SK-N-SH (cell line): ENCODE results near the gene GRM7. TPM values are rescaled to one million over a fixed set of nuclear protein-coding genes. Genes with fewer than 3 reads are reported as not detected.
A peak's percentile ranks its signal among the peaks of the same experiment; 100 is the strongest.

ENCODE experiments used
- CTCF ChIA-PET: fragments of 300-600, 350-600 bp; formaldehyde crosslinking; extraction: SDS; loops from one replicate; lab custom pipeline; 2021; lab: Yijun Ruan, JAX
- POLR2A ChIA-PET: fragments of 350-600 bp; sonication (Branson Sonifier 250); formaldehyde crosslinking; extraction: SDS; loops from one replicate; lab custom pipeline; 2020; ENCODE audit warnings: antibody characterized with exemption, inconsistent platforms; lab: Yijun Ruan, JAX
- DNase-seq: peaks from one replicate; pipeline ENCODE4 v3.0.0; 2012
- H2AFZ ChIP-seq: fragments of 200-600 bp; sonication (generic); 2 replicates; pipeline ENCODE4 v1.8.1; 2016; ENCODE audit warnings: antibody characterized with exemption, mild to moderate bottlenecking, low read depth
- H3F3A ChIP-seq: fragments of 200-600 bp; sonication (generic); replicated peaks from 2 replicates; pipeline ENCODE3; 2016; ENCODE audit warnings: antibody characterized with exemption, mild to moderate bottlenecking; ENCODE audit not compliant: insufficient read depth
- H3K27ac ChIP-seq, 2 experiments: fragments of 200-500 bp in 1 of 2; fragments of 200-600 bp in 1 of 2; sonication (Bioruptor generic) in 1 of 2; sonication (generic), shearing (Covaris generic) in 1 of 2; 2 replicates each; pipeline versions ENCODE4 v1.5.1 to v1.6.1; 2014 to 2016; ENCODE audit warnings: low read depth in 2 of 2, inconsistent platforms in 1 of 2, low read length in 1 of 2, mild to moderate bottlenecking in 1 of 2, mixed read lengths in 1 of 2
- H3K27me3 ChIP-seq: fragments of 200-600 bp; sonication (generic), shearing (Covaris generic); 2 replicates; pipeline ENCODE4 v1.6.1; 2016; ENCODE audit warnings: mixed run types; ENCODE audit not compliant: insufficient read depth
- H3K36me3 ChIP-seq, 2 experiments: fragments of 200-500 bp in 1 of 2; fragments of 200-600 bp in 1 of 2; sonication (Bioruptor generic) in 1 of 2; sonication (generic) in 1 of 2; replicated peaks in 1 of 2; 2 replicates each; pipeline versions ENCODE3 to v1.5.1; 2014 to 2016; ENCODE audit warnings: low read length in 1 of 2, mild to moderate bottlenecking in 1 of 2; ENCODE audit not compliant: insufficient read depth in 2 of 2, control insufficient read depth in 1 of 2
- H3K4me1 ChIP-seq, 2 experiments: fragments of 200-500 bp in 1 of 2; fragments of 200-600 bp in 1 of 2; sonication (Bioruptor generic) in 1 of 2; sonication (generic), shearing (Covaris generic) in 1 of 2; 2 replicates each; pipeline versions ENCODE4 v1.5.1 to v1.6.1; 2014 to 2016; ENCODE audit warnings: low read depth in 1 of 2, low read length in 1 of 2, mixed run types in 1 of 2; ENCODE audit not compliant: insufficient read depth in 2 of 2, control insufficient read depth in 1 of 2
- H3K4me2 ChIP-seq: fragments of 200-600 bp; sonication (generic), shearing (Covaris generic); 2 replicates; pipeline ENCODE4 v1.6.1; 2017; ENCODE audit warnings: mixed run types
- H3K4me3 ChIP-seq, 2 experiments: fragments of 200-500 bp in 1 of 2; fragments of 200-600 bp in 1 of 2; sonication (Bioruptor generic) in 1 of 2; sonication (generic), shearing (Covaris generic) in 1 of 2; 2 replicates each; pipeline versions ENCODE4 v1.5.1 to v1.8.1; 2014 to 2016; ENCODE audit warnings: low read depth in 2 of 2, inconsistent platforms in 1 of 2, low read length in 1 of 2, mild to moderate bottlenecking in 1 of 2, mixed read lengths in 1 of 2, moderate library complexity in 1 of 2
- H3K79me2 ChIP-seq: fragments of 200-600 bp; sonication (generic); 2 replicates; pipeline ENCODE4 v1.8.1; 2017; ENCODE audit warnings: mild to moderate bottlenecking; ENCODE audit not compliant: insufficient read depth
- H3K9ac ChIP-seq: fragments of 200-600 bp; sonication (generic); 2 replicates; pipeline ENCODE4 v1.6.1; 2017; ENCODE audit warnings: mixed run types
- H3K9me2 ChIP-seq: fragments of 200-600 bp; sonication (generic); 2 replicates; pipeline ENCODE4 v1.6.1; 2017; ENCODE audit warnings: mixed run types
- H3K9me3 ChIP-seq: fragments of 200-600 bp; sonication (generic); 2 replicates; pipeline ENCODE4 v1.6.1; 2017; ENCODE audit warnings: mixed run types, mild to moderate bottlenecking, moderate library complexity
- H4K20me1 ChIP-seq: fragments of 200-600 bp; sonication (generic); 2 replicates; pipeline ENCODE4 v1.6.1; 2017; ENCODE audit warnings: mild to moderate bottlenecking, mixed run types; ENCODE audit not compliant: insufficient read depth
- CHD2 ChIP-seq: fragments of 150-350 bp; IDR thresholded peaks from 2 replicates; pipeline ENCODE4 v1.6.1; 2018; ENCODE audit warnings: low read length; ENCODE audit not compliant: partially characterized antibody
- EP300 ChIP-seq, 2 experiments: IDR thresholded peaks; 2 replicates each; pipeline versions ENCODE4 v1.4.0 to v1.6.1; 2012; ENCODE audit warnings: borderline replicate concordance in 1 of 2, low read depth in 1 of 2, low read length in 1 of 2
- FOXJ3 ChIP-seq: sonication (generic); formaldehyde crosslinking; IDR thresholded peaks from 2 replicates; pipeline ENCODE4 v1.5.1; 2020; ENCODE audit warnings: mild to moderate bottlenecking, missing genetic modification reagents
- JUND ChIP-seq: IDR thresholded peaks from 2 replicates; pipeline ENCODE4 v1.4.0; 2012
- MXI1 ChIP-seq: IDR thresholded peaks from 2 replicates; pipeline ENCODE4 v1.6.1; 2012; ENCODE audit warnings: mild to moderate bottlenecking, low read depth, low read length, improper control_type of control experiment
- NFIC ChIP-seq: IDR thresholded peaks from 2 replicates; pipeline ENCODE4 v1.4.0; 2012; ENCODE audit warnings: borderline replicate concordance
- POLR2AphosphoS5 ChIP-seq: IDR thresholded peaks from 2 replicates; pipeline ENCODE4 v1.6.1; 2012; ENCODE audit warnings: low read depth, low read length
- RAD21 ChIP-seq: IDR thresholded peaks from 2 replicates; pipeline ENCODE4 v1.6.1; 2012; ENCODE audit warnings: mild to moderate bottlenecking, low read length
- RCOR1 ChIP-seq: fragments of 150-350 bp; IDR thresholded peaks from 2 replicates; pipeline ENCODE4 v1.6.1; 2017; ENCODE audit warnings: antibody characterized with exemption, low read length
- RFX5 ChIP-seq: IDR thresholded peaks from 2 replicates; pipeline ENCODE4 v1.6.1; 2012; ENCODE audit warnings: mild to moderate bottlenecking, improper control_type of control experiment, low read length
- RXRA ChIP-seq: IDR thresholded peaks from 2 replicates; pipeline ENCODE4 v1.4.0; 2012; ENCODE audit warnings: low read depth, mild to moderate bottlenecking, borderline replicate concordance
- WGBS: methylation state at CpG from one replicate; pipeline ENCODE4 v1.1.6; 2017; ENCODE audit warnings: low lambda C conversion rate; 5-methylcytosine and 5-hydroxymethylcytosine counted together
- polyA plus RNA-seq, 3 experiments: library from polyadenylated mRNA; depleted of rRNA; stranded (reverse); fragments of >200 nt; gene quantifications; 2 replicates each; pipeline ENCODE4 v1.2.3, GENCODE V29; 2012
- TF ChIP-seq, protein P1 (sequence below): IDR thresholded peaks from 2 replicates; pipeline ENCODE4; 2012
- TF ChIP-seq, protein P2 (sequence below): fragments of 200-600 bp; sonication (generic); IDR thresholded peaks from 2 replicates; pipeline ENCODE4 v1.6.1; 2017; ENCODE audit warnings: antibody characterized with exemption, mild to moderate bottlenecking, moderate library complexity
- TF ChIP-seq, protein P3 (sequence below): IDR thresholded peaks from 2 replicates; pipeline ENCODE4 v1.4.0; 2012; ENCODE audit warnings: low read depth, borderline replicate concordance
- TF ChIP-seq, protein P4 (sequence below): IDR thresholded peaks from 2 replicates; pipeline ENCODE4 v1.4.0; 2012; ENCODE audit warnings: low read depth
- TF ChIP-seq, protein P5 (sequence below): fragments of 150-350 bp; IDR thresholded peaks from 2 replicates; pipeline ENCODE4 v1.6.1; 2016; ENCODE audit warnings: mild to moderate bottlenecking, low read depth, low read length
- TF ChIP-seq, protein P6 (sequence below): IDR thresholded peaks from 2 replicates; pipeline ENCODE4 v1.4.0; 2012; ENCODE audit warnings: low read depth, borderline replicate concordance

GRM7 gene
- polyA plus RNA-seq, 1 of the 3 experiments (the other 2 are of a cell fraction): 0.03 TPM

DNA sequence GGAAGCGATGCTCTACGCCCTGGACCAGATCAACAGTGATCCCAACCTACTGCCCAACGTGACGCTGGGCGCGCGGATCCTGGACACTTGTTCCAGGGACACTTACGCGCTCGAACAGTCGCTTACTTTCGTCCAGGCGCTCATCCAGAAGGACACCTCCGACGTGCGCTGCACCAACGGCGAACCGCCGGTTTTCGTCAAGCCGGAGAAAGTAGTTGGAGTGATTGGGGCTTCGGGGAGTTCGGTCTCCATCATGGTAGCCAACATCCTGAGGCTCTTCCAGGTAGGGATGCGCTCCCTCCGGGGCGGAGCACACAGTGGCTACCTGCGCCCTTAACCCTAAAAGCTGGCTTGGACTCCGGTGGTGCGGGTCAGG, 698 bp downstream of the GRM7 start (continued):
- TF ChIP-seq CHD2: no peak
- TF ChIP-seq, protein P1, sequence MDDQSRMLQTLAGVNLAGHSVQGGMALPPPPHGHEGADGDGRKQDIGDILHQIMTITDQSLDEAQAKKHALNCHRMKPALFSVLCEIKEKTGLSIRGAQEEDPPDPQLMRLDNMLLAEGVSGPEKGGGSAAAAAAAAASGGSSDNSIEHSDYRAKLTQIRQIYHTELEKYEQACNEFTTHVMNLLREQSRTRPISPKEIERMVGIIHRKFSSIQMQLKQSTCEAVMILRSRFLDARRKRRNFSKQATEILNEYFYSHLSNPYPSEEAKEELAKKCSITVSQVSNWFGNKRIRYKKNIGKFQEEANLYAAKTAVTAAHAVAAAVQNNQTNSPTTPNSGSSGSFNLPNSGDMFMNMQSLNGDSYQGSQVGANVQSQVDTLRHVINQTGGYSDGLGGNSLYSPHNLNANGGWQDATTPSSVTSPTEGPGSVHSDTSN: no peak
- no peak for TF ChIP-seq FOXJ3 (CRISPR knock-in tag)
- TF ChIP-seq NFIC: no peak

DNA sequence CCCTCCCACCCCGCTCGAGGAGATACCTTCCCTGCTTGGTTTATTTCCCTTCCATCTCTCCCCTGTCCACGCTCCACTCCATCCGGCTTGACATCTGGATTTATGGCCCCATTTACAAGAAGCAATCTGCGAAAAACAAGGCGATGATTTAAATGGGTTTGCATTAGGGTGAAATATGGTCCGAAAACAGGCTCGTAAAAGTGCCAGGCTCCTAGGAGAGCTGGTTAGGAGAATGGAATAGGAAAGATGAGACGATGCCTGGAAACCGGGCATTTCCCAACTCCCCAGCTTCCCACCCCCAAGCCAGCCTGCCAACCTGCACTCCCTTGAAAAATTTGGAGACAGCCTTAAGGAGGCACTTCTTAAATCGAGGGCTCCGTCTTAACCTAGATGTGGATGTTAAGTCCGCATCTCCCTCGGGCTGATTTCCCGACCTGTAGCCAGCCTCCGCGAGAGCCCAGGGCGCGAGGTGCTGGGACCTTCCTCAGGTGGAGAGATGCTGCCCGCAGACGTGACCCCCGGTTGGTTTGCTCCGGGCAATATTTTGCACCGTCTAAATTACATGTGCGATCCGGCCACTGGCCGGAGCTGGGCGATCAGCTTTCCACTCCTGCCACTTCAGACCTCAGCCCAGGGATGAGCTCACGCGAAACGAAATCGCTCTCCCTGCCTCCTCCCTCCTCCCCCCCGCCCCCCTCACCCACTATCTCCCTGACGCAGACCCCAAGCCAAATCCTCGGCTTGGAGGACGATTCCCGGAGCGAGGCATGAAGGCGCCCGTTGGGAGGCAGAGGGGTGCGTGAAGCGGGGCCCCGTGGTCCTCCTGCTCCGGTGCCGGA, 1.3 kb downstream of the GRM7 start:
- Histone ChIP-seq H3K4me3 (peak overlapping the region in 1 of 2 experiments; percentile 55; a peak in 2 of 4 replicates), H3K27ac (peak overlapping the region in 1 of 2 experiments; percentile 53; a peak in 2 of 4 replicates), H3F3A (no peaks in the 10 kb centered on the region), H2AFZ (no peak overlapping the region), H3K27me3 (no peaks in the 10 kb centered on the region), H3K9me3 (no peaks in the 10 kb centered on the region), H4K20me1 (no peaks in the 10 kb centered on the region), H3K9ac (no peak overlapping the region), H3K79me2 (no peaks in the 10 kb centered on the region), H3K4me1 (peaks cover 0 to 30% of the 10 kb centered on the region in 2 experiments; a peak in 2 of 4 replicates), H3K36me3 (no peaks in the 10 kb centered on the region), H3K4me2 (no peak overlapping the region), H3K9me2 (no peaks in the 10 kb centered on the region)
- TF ChIP-seq RCOR1: no peak
- TF ChIP-seq MXI1: peak; percentile 6; the same call in 1 of the 2 replicates
- no peak for TF ChIP-seq POLR2AphosphoS5
- ChIA-PET CTCF (interaction anchor here (0.6 kb wide), 1 partner anchor 466 kb away, joined by 3 read pairs; no protein-coding TSS in a partner anchor), POLR2A (no interaction called here)
- WGBS: 2% methylated on average over 16 of the region's 45 CpGs
- peak; percentile 60 for DNase-seq

DNA sequence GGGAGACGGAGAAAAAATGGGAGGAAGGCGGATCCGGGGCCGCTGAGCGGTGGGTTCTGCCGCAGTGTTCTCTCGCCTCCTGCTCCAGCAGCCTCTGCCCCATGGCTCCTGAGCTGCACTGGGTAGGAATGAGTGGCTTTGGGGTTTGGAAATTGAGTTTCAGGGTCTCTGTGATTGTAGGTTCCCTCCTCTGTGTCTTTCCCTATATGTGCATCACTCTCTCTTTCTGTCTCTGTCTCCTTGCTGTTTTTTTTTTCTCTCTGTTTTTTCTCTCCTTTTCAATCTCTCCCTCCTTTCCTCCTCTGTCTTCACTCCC, 1.9 kb downstream of the GRM7 start:
- no peak for DNase-seq
- Histone ChIP-seq H3K79me2 (no peaks in the 10 kb centered on the region), H3K4me2 (no peak overlapping the region), H3K4me1 (peaks cover 0 to 33% of the 10 kb centered on the region in 2 experiments; a peak in 2 of 4 replicates), H3F3A (no peaks in the 10 kb centered on the region), H3K9me2 (no peaks in the 10 kb centered on the region), H4K20me1 (no peaks in the 10 kb centered on the region), H3K27me3 (no peaks in the 10 kb centered on the region), H3K36me3 (no peaks in the 10 kb centered on the region), H3K27ac (peak overlapping the region in 1 of 2 experiments; percentile 53; a peak in 2 of 4 replicates), H3K4me3 (peak overlapping the region in 1 of 2 experiments; percentile 55; a peak in 2 of 4 replicates), H3K9me3 (no peaks in the 10 kb centered on the region), H3K9ac (no peak overlapping the region), H2AFZ (no peak overlapping the region)
- WGBS: 0% methylated on average over 5 of the region's 7 CpGs
- POLR2A ChIA-PET: no interaction called here
- CTCF ChIA-PET: interaction anchor here (0.6 kb wide), 1 partner anchor 466 kb away, joined by 3 read pairs; no protein-coding TSS in a partner anchor
- TF ChIP-seq RCOR1 (no peak), RXRA (no peak), JUND (no peak), RFX5 (no peak), POLR2AphosphoS5 (no peak), EP300 (IDR thresholded peaks at IDR 0.05; ENCODE audit: borderline replicate concordance in 1 of 2, low read depth in 1 of 2, low read length in 1 of 2) (no peak), RAD21 (no peak), FOXJ3 (CRISPR knock-in tag) (no peak)
- TF ChIP-seq, protein P2, sequence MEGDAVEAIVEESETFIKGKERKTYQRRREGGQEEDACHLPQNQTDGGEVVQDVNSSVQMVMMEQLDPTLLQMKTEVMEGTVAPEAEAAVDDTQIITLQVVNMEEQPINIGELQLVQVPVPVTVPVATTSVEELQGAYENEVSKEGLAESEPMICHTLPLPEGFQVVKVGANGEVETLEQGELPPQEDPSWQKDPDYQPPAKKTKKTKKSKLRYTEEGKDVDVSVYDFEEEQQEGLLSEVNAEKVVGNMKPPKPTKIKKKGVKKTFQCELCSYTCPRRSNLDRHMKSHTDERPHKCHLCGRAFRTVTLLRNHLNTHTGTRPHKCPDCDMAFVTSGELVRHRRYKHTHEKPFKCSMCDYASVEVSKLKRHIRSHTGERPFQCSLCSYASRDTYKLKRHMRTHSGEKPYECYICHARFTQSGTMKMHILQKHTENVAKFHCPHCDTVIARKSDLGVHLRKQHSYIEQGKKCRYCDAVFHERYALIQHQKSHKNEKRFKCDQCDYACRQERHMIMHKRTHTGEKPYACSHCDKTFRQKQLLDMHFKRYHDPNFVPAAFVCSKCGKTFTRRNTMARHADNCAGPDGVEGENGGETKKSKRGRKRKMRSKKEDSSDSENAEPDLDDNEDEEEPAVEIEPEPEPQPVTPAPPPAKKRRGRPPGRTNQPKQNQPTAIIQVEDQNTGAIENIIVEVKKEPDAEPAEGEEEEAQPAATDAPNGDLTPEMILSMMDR: no peak
- TF ChIP-seq, protein P3, sequence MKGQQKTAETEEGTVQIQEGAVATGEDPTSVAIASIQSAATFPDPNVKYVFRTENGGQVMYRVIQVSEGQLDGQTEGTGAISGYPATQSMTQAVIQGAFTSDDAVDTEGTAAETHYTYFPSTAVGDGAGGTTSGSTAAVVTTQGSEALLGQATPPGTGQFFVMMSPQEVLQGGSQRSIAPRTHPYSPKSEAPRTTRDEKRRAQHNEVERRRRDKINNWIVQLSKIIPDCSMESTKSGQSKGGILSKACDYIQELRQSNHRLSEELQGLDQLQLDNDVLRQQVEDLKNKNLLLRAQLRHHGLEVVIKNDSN: no peak
- TF ChIP-seq, protein P4, sequence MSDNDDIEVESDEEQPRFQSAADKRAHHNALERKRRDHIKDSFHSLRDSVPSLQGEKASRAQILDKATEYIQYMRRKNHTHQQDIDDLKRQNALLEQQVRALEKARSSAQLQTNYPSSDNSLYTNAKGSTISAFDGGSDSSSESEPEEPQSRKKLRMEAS: no peak
- TF ChIP-seq, protein P5, sequence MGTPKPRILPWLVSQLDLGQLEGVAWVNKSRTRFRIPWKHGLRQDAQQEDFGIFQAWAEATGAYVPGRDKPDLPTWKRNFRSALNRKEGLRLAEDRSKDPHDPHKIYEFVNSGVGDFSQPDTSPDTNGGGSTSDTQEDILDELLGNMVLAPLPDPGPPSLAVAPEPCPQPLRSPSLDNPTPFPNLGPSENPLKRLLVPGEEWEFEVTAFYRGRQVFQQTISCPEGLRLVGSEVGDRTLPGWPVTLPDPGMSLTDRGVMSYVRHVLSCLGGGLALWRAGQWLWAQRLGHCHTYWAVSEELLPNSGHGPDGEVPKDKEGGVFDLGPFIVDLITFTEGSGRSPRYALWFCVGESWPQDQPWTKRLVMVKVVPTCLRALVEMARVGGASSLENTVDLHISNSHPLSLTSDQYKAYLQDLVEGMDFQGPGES: no peak
- TF ChIP-seq, protein P6, sequence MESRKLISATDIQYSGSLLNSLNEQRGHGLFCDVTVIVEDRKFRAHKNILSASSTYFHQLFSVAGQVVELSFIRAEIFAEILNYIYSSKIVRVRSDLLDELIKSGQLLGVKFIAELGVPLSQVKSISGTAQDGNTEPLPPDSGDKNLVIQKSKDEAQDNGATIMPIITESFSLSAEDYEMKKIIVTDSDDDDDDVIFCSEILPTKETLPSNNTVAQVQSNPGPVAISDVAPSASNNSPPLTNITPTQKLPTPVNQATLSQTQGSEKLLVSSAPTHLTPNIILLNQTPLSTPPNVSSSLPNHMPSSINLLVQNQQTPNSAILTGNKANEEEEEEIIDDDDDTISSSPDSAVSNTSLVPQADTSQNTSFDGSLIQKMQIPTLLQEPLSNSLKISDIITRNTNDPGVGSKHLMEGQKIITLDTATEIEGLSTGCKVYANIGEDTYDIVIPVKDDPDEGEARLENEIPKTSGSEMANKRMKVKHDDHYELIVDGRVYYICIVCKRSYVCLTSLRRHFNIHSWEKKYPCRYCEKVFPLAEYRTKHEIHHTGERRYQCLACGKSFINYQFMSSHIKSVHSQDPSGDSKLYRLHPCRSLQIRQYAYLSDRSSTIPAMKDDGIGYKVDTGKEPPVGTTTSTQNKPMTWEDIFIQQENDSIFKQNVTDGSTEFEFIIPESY: no peak
